ENCODE measurements around the gene HOXA6. TPM values are rescaled to one million over a fixed set of nuclear protein-coding genes. Genes with fewer than 3 reads are reported as not detected.

HOXA6 gene
- total RNA-seq, 1 experiment from 2014 or later, result 0.65 TPM

GRCh38 chr7:27155816-27156507 is 8.4 kb upstream of the HOXA6 start:
- no peaks in the 10 kb centered on the region for H3K36me3 ChIP-seq (ENCODE audit: low read depth)
- H3K4me2 ChIP-seq, result no peak overlapping the region
- DNase-seq, result no peak
- no peaks in the 10 kb centered on the region for H3K9me3 ChIP-seq (ENCODE audit: insufficient read depth, low read depth)
- BruUV-seq (replicated peaks), result no TSS peak
- no peaks in the 10 kb centered on the region for H3K27me3 ChIP-seq (ENCODE audit: insufficient read depth, low read depth)
- H3F3A ChIP-seq (ENCODE audit: insufficient read depth, low read depth), result no peaks in the 10 kb centered on the region
- H3K27ac ChIP-seq, result no peak overlapping the region
- H3K79me2 ChIP-seq (ENCODE audit: low read depth), result no peaks in the 10 kb centered on the region
- H2AFZ ChIP-seq, result no peak overlapping the region
- TF ChIP-seq CTCF (conservative IDR thresholded peaks at IDR 0.05) (no peak), EZH2 (IDR thresholded peaks at IDR 0.05; ENCODE audit: low read depth) (no peak)
- no peak overlapping the region for H3K4me3 ChIP-seq
- H3K9me2 ChIP-seq (ENCODE audit: insufficient read depth), result no peaks in the 10 kb centered on the region
- H3K4me1 ChIP-seq (replicated peaks; ENCODE audit: insufficient read depth), result 0 out of 2 replicates have a peak, but pooled peaks cover 3% of the 10 kb centered on the region
- intact Hi-C loops (cut with micrococcal nuclease; ENCODE audit: unreplicated experiment), result no loop called here
- ChIA-PET CTCF (interaction anchor here (0.6 kb wide), 1 partner anchor 385 kb away, joined by 3 read pairs; no protein-coding TSS in a partner anchor), POLR2A (ENCODE audit: unreplicated experiment) (interaction anchor here (0.6 kb wide), 1 partner anchor 520 kb away, joined by 10 read pairs; no protein-coding TSS in a partner anchor)
- H4K20me1 ChIP-seq (ENCODE audit: insufficient read depth), result no peaks in the 10 kb centered on the region

- Histone ChIP-seq H3K79me2 (ENCODE audit: low read depth) (no peaks in the 10 kb centered on the region), H3K4me1 (replicated peaks; ENCODE audit: insufficient read depth) (no peaks in the 10 kb centered on the region)
- no peak for TF ChIP-seq EZH2 (IDR thresholded peaks at IDR 0.05; ENCODE audit: low read depth)
- TF ChIP-seq CTCF (conservative IDR thresholded peaks at IDR 0.05), result no peak
Measured at GRCh38 chr7:27154901-27155815, 7.6 kb upstream of the HOXA6 start.

GRCh38 chr7:27154369-27154768 is 6.8 kb upstream of the HOXA6 start:
- DNase-seq, result no peak
- Histone ChIP-seq H3K4me3 (no peak overlapping the region), H3K9me2 (ENCODE audit: insufficient read depth) (no peaks in the 10 kb centered on the region), H2AFZ (no peak overlapping the region), H3K4me1 (replicated peaks; ENCODE audit: insufficient read depth) (0 out of 2 replicates have a peak, but pooled peaks cover 4% of the 10 kb centered on the region), H4K20me1 (ENCODE audit: insufficient read depth) (no peaks in the 10 kb centered on the region), H3K27ac (no peak overlapping the region), H3K27me3 (ENCODE audit: insufficient read depth, low read depth) (no peaks in the 10 kb centered on the region), H3F3A (ENCODE audit: insufficient read depth, low read depth) (no peaks in the 10 kb centered on the region), H3K4me2 (no peak overlapping the region), H3K79me2 (ENCODE audit: low read depth) (no peaks in the 10 kb centered on the region), H3K9me3 (ENCODE audit: insufficient read depth, low read depth) (no peaks in the 10 kb centered on the region), H3K36me3 (ENCODE audit: low read depth) (no peaks in the 10 kb centered on the region)
- TF ChIP-seq EZH2 (IDR thresholded peaks at IDR 0.05; ENCODE audit: low read depth), result no peak
- TF ChIP-seq CTCF (conservative IDR thresholded peaks at IDR 0.05), result no peak
- no TSS peak for BruUV-seq (replicated peaks)
- ChIA-PET CTCF (no interaction called here), POLR2A (ENCODE audit: unreplicated experiment) (no interaction called here)
- intact Hi-C loops (cut with micrococcal nuclease; ENCODE audit: unreplicated experiment), result no loop called here

More at GRCh38 chr7:27154901-27155815, 7.6 kb upstream of the HOXA6 start:
- H3K27ac ChIP-seq, result no peak overlapping the region
- ChIA-PET CTCF (interaction anchor here (0.6 kb wide), 1 partner anchor 385 kb away, joined by 3 read pairs; no protein-coding TSS in a partner anchor), POLR2A (ENCODE audit: unreplicated experiment) (interaction anchor here (0.6 kb wide), 1 partner anchor 519 kb away, joined by 10 read pairs; no protein-coding TSS in a partner anchor)
- H3K4me3 ChIP-seq, result no peak overlapping the region
- no peaks in the 10 kb centered on the region for H3F3A ChIP-seq (ENCODE audit: insufficient read depth, low read depth)
- no peak for DNase-seq
- no peaks in the 10 kb centered on the region for H4K20me1 ChIP-seq (ENCODE audit: insufficient read depth)
- no peak overlapping the region for H2AFZ ChIP-seq
- H3K36me3 ChIP-seq (ENCODE audit: low read depth), result no peaks in the 10 kb centered on the region
- no peak overlapping the region for H3K4me2 ChIP-seq
- no peaks in the 10 kb centered on the region for H3K9me3 ChIP-seq (ENCODE audit: insufficient read depth, low read depth)
- H3K9me2 ChIP-seq (ENCODE audit: insufficient read depth), result no peaks in the 10 kb centered on the region
- no peaks in the 10 kb centered on the region for H3K27me3 ChIP-seq (ENCODE audit: insufficient read depth, low read depth)
- BruUV-seq (replicated peaks), result no TSS peak
- intact Hi-C loops (cut with micrococcal nuclease; ENCODE audit: unreplicated experiment), result no loop called here
